HG02678 (cell line): ENCODE measurements around the gene FAM193B.
A peak's percentile ranks its signal among the peaks of the same experiment; 100 is the strongest.

Experiments used
- ATAC-seq: cut with Tn5 transposase; IDR thresholded peaks from one replicate; pipeline ENCODE4 v1.9.1; 2021; ENCODE audit warnings: mild to moderate bottlenecking, moderate library complexity; ENCODE audit not compliant: unreplicated experiment

FAM193B gene

DNA sequence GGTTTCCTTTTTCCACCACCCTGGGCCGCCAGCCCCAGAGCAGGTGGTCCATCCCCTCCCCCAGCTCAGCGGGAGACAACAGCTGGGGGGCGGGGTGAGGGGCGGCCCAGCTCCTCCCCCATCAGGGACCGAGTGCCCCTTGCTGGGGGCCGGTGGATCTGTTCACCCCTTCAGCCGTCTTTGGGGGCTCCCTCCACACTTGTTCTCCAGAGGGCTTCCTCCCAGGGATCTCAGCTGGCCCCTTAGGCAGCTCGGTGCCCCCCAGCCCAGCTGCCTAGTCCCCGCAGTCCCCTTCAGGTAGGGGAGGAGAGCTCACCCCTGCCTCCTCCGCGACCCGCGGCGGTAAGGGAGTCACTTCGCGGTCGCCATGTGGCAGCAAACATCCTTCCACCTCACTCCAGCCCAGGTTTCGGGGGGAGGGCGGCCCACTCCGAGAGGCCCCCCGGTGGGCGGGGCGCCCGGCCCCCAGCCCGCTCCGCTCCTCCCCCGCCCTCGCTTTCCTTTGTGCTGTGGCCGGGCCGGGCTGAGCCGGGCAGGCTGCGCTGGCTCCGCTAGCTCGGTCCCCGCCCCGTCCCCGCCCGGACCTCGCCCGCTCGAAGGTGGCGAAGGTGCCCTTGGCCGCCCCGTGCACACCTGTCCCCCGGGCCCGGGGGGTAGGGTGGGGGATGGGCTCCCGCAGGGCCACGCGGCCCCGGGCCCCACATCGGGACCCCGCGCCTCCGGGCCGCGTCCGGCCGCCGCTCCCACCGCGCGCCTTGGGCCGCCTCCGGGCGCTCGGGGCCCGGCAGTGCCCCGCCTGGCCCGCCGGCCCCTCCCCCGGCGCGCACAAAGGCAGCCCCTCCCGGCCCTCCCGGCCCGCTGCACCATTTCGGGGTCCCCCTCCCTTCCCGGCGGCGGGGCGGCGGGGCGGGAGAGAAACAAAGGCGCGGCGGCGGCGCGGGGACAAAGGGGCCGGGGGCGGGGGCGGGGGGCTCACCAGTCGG is 81.6 kb downstream of the FAM193B start:
- ATAC-seq = peak; percentile 57

- no peak for ATAC-seq
Observed at GRCh38 chr5:177471610-177472356, 82.6 kb downstream of the FAM193B start.

- no peak for ATAC-seq
Observed at GRCh38 chr5:177470759-177471536, 83.4 kb downstream of the FAM193B start.
